DND-41 (cell line): ENCODE data around the gene GLT6D1.

Experiments
- ATAC-seq: fragments of 200-7000 bp; cut with Tn5 transposase; 3 replicates; pipeline ENCODE4 v1.9.1; 2021; ENCODE audit warnings: low read depth; ENCODE audit not compliant: insufficient read depth
- DNase-seq: peaks from one replicate; pipeline ENCODE4 v3.0.0-alpha.2; 2020
- H2AFZ ChIP-seq: 2 replicates; pipeline ENCODE4 v1.6.0; 2012; ENCODE audit warnings: low read depth, low read length
- H3K27ac ChIP-seq: 2 replicates; pipeline ENCODE4 v1.5.1; 2012; ENCODE audit warnings: low read length, inconsistent platforms
- H3K27me3 ChIP-seq: fragments of 200-600 bp; sonication (generic); 2 replicates; pipeline ENCODE4 v1.6.0; 2012; ENCODE audit warnings: low read length, mild to moderate bottlenecking, inconsistent platforms; ENCODE audit not compliant: insufficient read depth, poor library complexity
- H3K36me3 ChIP-seq: 2 replicates; pipeline ENCODE4 v1.5.1; 2012; ENCODE audit warnings: low read length, inconsistent platforms; ENCODE audit not compliant: insufficient read depth
- H3K4me1 ChIP-seq: 2 replicates; pipeline ENCODE4 v1.5.1; 2012; ENCODE audit warnings: mild to moderate bottlenecking, low read length; ENCODE audit not compliant: insufficient read depth
- H3K4me2 ChIP-seq: 2 replicates; pipeline ENCODE4 v1.6.0; 2012; ENCODE audit warnings: mild to moderate bottlenecking, moderate library complexity, low read length, inconsistent platforms; ENCODE audit not compliant: insufficient read depth
- H3K4me3 ChIP-seq, 2 experiments: fragments of 200-600 bp in 1 of 2; shearing (Covaris generic) in 1 of 2; 2 replicates each; pipeline ENCODE4 v1.5.1; 2012 to 2016; ENCODE audit warnings: inconsistent platforms in 2 of 2, low read length in 2 of 2, mild to moderate bottlenecking in 2 of 2, low read depth in 1 of 2, moderate library complexity in 1 of 2
- H3K79me2 ChIP-seq: 2 replicates; pipeline ENCODE4 v1.6.0; 2012; ENCODE audit warnings: low read length, inconsistent platforms; ENCODE audit not compliant: insufficient read depth
- H3K9ac ChIP-seq: 2 replicates; pipeline ENCODE4 v1.6.0; 2012; ENCODE audit warnings: low read depth, mild to moderate bottlenecking, inconsistent platforms, low read length, moderate library complexity
- H3K9me3 ChIP-seq: 2 replicates; pipeline ENCODE4 v1.5.1; 2012; ENCODE audit warnings: low read length, moderate library complexity, mild to moderate bottlenecking, inconsistent platforms; ENCODE audit not compliant: insufficient read depth, severe bottlenecking
- H4K20me1 ChIP-seq: 2 replicates; pipeline ENCODE4 v1.6.0; 2012; ENCODE audit warnings: low read length; ENCODE audit not compliant: insufficient read depth
- EZH2 ChIP-seq: IDR thresholded peaks from 3 replicates; pipeline ENCODE4 v1.6.1; 2012; ENCODE audit warnings: borderline replicate concordance, low read depth, mild to moderate bottlenecking, moderate library complexity, low read length, inconsistent platforms; ENCODE audit not compliant: severe bottlenecking
- TF ChIP-seq, protein P1 (sequence below): IDR thresholded peaks from 2 replicates; pipeline ENCODE4 v1.5.1; 2012; ENCODE audit warnings: borderline replicate concordance, low read length, moderate library complexity, mild to moderate bottlenecking; ENCODE audit not compliant: poor library complexity, severe bottlenecking; ENCODE audit errors: extremely low read depth

The GLT6D1 gene

GRCh38 chr9:135666534-135667462 is 27.5 kb upstream of the GLT6D1 start:
- ATAC-seq (no peak), DNase-seq (no peak)
- Histone ChIP-seq H3K27me3 (no peaks in the 10 kb centered on the region), H3K9me3 (no peaks in the 10 kb centered on the region), H3K4me3 (no peak overlapping the region), H3K9ac (no peak overlapping the region), H3K36me3 (no peaks in the 10 kb centered on the region), H4K20me1 (no peaks in the 10 kb centered on the region), H3K27ac (no peak overlapping the region), H3K79me2 (no peaks in the 10 kb centered on the region), H3K4me2 (no peak overlapping the region), H2AFZ (no peak overlapping the region), H3K4me1 (no peaks in the 10 kb centered on the region)
- TF ChIP-seq, protein P1, sequence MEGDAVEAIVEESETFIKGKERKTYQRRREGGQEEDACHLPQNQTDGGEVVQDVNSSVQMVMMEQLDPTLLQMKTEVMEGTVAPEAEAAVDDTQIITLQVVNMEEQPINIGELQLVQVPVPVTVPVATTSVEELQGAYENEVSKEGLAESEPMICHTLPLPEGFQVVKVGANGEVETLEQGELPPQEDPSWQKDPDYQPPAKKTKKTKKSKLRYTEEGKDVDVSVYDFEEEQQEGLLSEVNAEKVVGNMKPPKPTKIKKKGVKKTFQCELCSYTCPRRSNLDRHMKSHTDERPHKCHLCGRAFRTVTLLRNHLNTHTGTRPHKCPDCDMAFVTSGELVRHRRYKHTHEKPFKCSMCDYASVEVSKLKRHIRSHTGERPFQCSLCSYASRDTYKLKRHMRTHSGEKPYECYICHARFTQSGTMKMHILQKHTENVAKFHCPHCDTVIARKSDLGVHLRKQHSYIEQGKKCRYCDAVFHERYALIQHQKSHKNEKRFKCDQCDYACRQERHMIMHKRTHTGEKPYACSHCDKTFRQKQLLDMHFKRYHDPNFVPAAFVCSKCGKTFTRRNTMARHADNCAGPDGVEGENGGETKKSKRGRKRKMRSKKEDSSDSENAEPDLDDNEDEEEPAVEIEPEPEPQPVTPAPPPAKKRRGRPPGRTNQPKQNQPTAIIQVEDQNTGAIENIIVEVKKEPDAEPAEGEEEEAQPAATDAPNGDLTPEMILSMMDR: no peak
- TF ChIP-seq EZH2: no peak

- ATAC-seq (no peak), DNase-seq (no peak)
- Histone ChIP-seq H3K36me3 (no peaks in the 10 kb centered on the region), H3K4me3 (no peak overlapping the region), H3K9ac (no peak overlapping the region), H4K20me1 (no peaks in the 10 kb centered on the region), H3K27ac (no peak overlapping the region), H3K4me2 (no peak overlapping the region), H3K9me3 (no peaks in the 10 kb centered on the region), H2AFZ (no peak overlapping the region), H3K4me1 (no peaks in the 10 kb centered on the region), H3K27me3 (no peaks in the 10 kb centered on the region), H3K79me2 (no peaks in the 10 kb centered on the region)
- TF ChIP-seq, protein P1: no peak
- no peak for TF ChIP-seq EZH2
Observed at GRCh38 chr9:135665795-135666189, 26.5 kb upstream of the GLT6D1 start.

DNA sequence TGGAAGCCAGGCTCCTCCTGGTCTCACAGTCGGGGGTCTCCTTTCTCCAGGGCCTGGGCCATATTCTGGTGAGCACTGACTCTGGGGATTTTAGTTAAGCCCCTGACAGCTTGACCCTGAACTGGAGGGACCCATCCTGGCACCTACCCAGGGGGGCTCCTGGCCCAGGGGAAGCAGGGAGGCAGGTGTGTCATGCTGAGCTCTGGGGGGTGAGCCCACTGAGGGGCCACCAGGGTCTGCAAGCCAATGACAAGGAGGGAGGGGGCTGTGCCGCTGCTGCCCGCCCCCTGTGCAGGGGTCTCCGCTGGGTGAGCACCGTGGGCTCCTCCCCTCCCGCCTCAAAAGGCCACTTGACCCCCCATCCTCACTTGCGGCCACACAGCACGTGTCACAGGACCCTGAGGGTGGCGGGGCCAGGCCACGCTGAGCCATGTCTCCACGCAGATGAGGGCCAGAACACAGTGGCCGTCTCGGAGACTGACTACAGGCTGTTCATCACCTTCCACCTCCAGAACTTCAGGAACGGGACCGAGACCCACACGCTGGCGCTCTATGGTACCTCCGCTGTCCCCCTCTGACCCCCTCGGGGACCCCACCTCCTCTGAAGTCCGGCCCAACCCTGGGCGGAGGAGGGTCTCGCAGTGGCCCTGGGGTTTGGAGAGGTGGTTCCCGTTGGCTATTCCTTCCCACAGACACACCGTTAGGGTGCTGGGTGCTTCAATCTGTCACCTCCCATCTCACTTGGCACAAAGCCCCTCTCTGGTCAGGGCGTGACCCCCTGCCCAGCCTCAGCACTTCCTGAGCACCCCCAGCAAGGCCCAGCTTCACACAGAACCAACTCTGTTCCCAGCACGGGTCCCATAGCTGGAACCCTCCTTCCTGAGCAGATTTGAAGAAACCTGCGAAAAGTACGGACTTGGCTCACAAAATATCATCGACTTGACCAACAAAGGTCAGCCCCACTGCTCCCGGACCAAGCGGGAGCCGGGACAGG is 25.8 kb upstream of the GLT6D1 start:
- ATAC-seq: no peak
- Histone ChIP-seq H4K20me1 (no peaks in the 10 kb centered on the region), H3K9ac (no peak overlapping the region), H2AFZ (no peak overlapping the region), H3K79me2 (no peaks in the 10 kb centered on the region), H3K36me3 (no peaks in the 10 kb centered on the region), H3K27ac (no peak overlapping the region), H3K4me3 (no peak overlapping the region), H3K4me1 (no peaks in the 10 kb centered on the region), H3K9me3 (no peaks in the 10 kb centered on the region), H3K27me3 (no peaks in the 10 kb centered on the region), H3K4me2 (no peak overlapping the region)
- no peak for DNase-seq
- no peak for TF ChIP-seq EZH2
- TF ChIP-seq, protein P1: no peak
